ENCODE results near the gene FBXL22. TPM values are rescaled to one million over a fixed set of nuclear protein-coding genes. Genes with fewer than 3 reads are reported as not detected.
"Not testable (repeated sequence)": the region's sequence is repeated elsewhere in the genome, so short reads cannot be mapped to it uniquely, and the experiment has no call there.

FBXL22 gene
- total RNA-seq, 2 experiments from 2014 or later = 0.43 to 0.44 TPM

DNA sequence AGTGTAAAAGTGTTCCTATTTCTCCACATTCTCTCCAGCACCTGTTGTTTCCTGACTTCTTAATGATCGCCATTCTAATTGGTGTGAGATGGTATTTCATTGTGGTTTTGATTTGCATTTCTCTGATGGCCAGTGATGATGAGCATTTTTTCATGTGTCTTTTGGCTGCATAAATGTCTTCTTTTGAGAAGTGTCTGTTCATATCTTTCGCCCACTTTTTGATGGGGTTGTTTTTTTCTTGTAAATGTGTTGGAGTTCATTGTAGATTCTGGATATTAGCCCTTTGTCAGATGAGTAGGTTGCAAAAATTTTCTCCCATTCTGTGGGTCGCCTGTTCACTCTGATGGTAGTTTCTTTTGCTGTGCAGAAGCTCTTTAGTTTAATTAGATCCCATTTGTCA is 20.4 kb downstream of the FBXL22 start:
- DNase-seq; H3K9me3 Mint-ChIP-seq; H3K27ac Mint-ChIP-seq; intact Hi-C loops (cut with micrococcal nuclease); CTCF ChIA-PET; H3K4me1 Mint-ChIP-seq (ENCODE audit: low read depth); H3K27me3 Mint-ChIP-seq (ENCODE audit: low read depth); H3K4me3 Mint-ChIP-seq: not testable (repeated sequence)
- H3K36me3 Mint-ChIP-seq (ENCODE audit: low read depth) = peaks cover 25% of the 10 kb centered on the region

DNA sequence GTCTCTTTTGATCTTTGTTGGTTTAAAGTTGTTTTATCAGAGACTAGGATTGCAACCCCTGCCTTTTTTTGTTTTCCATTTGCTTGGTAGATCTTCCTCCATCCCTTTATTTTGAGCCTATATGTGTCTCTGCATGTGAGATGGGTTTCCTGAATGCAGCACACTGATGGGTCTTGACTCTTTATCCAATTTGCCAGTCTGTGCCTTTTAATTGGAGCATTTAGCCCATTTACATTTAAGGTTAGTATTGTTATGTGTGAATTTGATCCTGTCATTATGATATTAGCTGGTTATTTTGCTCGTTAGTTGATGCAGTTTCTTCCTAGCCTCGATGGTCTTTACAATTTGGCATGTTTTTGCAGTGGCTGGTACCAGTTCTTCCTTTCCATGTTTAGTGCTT is 23.6 kb downstream of the FBXL22 start:
- H3K9me3 Mint-ChIP-seq; intact Hi-C loops (cut with micrococcal nuclease); DNase-seq; H3K4me3 Mint-ChIP-seq; H3K27ac Mint-ChIP-seq; H3K27me3 Mint-ChIP-seq (ENCODE audit: low read depth); H3K4me1 Mint-ChIP-seq (ENCODE audit: low read depth); CTCF ChIA-PET: not testable (repeated sequence)
- H3K36me3 Mint-ChIP-seq (ENCODE audit: low read depth) = peaks cover 32% of the 10 kb centered on the region

DNA sequence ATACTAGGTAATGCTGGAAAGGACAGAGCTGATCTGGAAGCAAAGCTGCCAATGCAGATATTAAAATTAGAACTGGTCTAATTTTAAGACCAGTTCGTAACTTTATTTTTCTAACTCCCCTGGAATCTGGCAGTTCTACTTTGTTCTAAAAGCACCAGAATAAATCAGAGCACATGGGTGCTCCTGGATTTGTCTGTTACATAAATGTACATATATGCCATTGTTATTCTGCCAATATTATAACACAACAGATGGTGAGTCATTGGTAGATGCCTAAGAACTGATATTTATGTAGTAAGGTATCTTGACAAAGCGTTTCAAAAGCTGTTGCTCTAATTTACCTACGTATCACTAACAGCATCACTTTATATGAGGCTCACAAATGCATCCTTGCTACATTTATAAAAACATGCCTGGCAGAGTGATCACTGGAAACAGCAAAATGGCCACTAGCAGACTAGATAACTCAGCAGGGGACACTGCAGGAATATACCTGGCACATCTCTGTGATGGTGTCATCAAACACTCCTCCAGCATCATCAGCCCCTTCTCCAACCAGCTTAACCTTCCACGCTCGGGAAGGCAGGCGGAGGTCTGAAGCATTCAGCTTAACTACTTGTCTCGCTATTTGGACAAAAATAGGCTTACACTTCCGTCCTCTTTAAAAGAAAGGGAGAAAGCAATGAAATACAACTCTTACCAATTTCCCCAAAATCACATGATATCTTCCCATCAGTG is 26.2 kb downstream of the FBXL22 start:
- peak overlapping the region; percentile 31 for H3K27ac Mint-ChIP-seq
- H3K27me3 Mint-ChIP-seq (ENCODE audit: low read depth) = no peaks in the 10 kb centered on the region
- intact Hi-C loops (cut with micrococcal nuclease) = no loop called here
- peaks cover 33% of the 10 kb centered on the region for H3K36me3 Mint-ChIP-seq (ENCODE audit: low read depth)
- CTCF ChIA-PET = interaction anchor here (0.7 to 1.3 kb wide), 2 partner anchors 13 to 129 kb away, joined by 4 to 5 read pairs; no protein-coding TSS in a partner anchor
- peaks cover 2% of the 10 kb centered on the region for H3K9me3 Mint-ChIP-seq
- no peaks in the 10 kb centered on the region for H3K4me1 Mint-ChIP-seq (ENCODE audit: low read depth)
- no peak overlapping the region for H3K4me3 Mint-ChIP-seq
- DNase-seq = no peak

DNA sequence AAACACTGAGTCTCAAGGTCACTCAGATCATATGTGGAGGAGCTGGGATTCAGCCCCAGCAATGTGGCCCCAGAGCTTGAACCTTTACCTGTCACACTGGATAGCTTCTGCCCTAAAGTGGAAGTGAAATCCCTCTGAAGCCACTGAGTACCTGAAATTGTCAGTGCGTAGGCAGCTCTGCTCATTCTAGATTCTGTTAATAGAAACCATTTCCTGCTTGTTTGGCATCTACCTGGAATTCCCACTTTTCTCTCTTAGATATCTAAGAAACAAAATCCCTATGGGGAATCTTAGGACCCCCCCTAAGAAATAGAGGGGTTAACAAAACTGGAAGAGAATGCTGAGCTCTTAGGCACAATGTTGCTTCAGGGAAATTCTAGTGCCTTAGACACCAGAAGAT is 29.8 kb downstream of the FBXL22 start:
- Mint-ChIP-seq H3K4me1 (ENCODE audit: low read depth) (no peaks in the 10 kb centered on the region), H3K36me3 (ENCODE audit: low read depth) (peaks cover 31% of the 10 kb centered on the region), H3K4me3 (no peak overlapping the region), H3K27me3 (ENCODE audit: low read depth) (no peaks in the 10 kb centered on the region), H3K27ac (peak overlapping the region; percentile 24), H3K9me3 (no peaks in the 10 kb centered on the region)
- DNase-seq = no peak
- CTCF ChIA-PET = interaction anchor here (0.9 kb wide), 1 partner anchor 16 kb away, joined by 3 read pairs; no protein-coding TSS in a partner anchor
- intact Hi-C loops (cut with micrococcal nuclease) = no loop called here

DNA sequence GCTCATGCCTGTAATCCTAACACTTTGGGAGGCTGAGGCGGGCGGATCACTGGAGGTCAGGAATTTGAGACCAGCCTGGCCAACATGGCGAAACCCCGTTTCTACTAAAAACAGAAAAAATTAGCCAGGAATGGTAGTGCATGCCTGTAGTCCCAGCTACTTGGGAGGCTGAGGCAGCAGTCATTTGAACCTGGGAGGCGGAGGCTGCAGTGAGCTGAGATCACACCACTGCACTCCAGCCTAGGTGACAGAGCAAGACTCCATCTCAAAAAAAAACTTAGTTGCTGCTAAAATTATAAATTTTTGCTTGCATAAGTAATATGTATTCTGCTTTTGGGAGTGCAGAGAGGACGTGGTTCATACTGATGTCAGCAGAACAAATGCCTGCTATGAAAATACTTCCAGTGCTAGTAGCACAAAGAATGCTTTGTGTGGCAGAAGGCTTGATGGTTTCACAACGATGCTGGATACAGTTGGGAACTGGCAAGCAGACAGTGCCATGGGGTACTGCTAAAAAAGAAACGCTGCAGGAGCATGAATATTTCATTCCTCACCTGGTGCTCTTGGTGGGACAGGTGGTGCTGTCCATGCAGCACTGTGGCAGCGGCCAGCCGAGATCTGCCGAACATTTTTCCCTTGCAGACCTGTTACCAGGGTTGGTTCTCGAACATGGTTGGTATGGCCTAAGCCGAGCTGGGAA is 31.1 kb downstream of the FBXL22 start:
- intact Hi-C loops (cut with micrococcal nuclease) = no loop called here
- Mint-ChIP-seq H3K4me1 (ENCODE audit: low read depth) (no peaks in the 10 kb centered on the region), H3K4me3 (no peak overlapping the region), H3K27ac (no peak overlapping the region), H3K9me3 (no peaks in the 10 kb centered on the region), H3K36me3 (ENCODE audit: low read depth) (peaks cover 32% of the 10 kb centered on the region), H3K27me3 (ENCODE audit: low read depth) (no peaks in the 10 kb centered on the region)
- no peak for DNase-seq
- CTCF ChIA-PET = interaction anchor here (0.6 to 0.9 kb wide), 4 partner anchors 10 to 419 kb away, joined by 3 to 6 read pairs (median 3); no protein-coding TSS in a partner anchor

DNA sequence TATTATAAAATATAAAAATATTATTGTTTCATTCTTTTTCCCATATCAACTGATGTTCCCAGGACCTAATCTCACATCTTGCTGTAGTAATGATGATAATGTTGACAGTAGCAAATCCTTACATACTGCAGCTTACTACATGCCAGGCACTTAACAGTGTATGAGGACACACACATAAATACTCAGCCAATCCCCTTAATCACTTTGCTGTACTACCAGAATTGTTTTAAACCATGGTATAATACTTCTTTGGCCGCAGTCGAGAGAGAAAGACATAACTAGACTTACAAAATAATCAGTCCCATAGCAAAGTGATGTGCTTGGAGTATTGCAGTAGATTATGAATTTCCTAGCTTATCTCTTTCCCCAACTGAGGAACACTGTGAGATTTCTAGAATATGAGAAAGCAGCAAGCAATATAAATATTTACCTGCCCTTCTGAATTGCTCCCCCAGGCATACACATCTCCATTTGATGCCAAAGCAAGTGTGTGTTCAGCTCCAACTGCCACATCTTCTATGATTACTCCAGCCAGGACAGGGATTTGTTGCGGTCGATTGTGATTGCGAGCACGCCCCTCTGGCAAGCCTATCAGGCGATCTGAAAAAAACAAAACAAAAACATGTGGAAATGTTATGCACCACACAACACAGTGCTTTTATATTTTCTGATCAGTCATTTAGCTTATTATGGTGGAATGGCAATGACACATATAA is 33.0 kb downstream of the FBXL22 start:
- H3K27me3 Mint-ChIP-seq (ENCODE audit: low read depth) = no peaks in the 10 kb centered on the region
- CTCF ChIA-PET = interaction anchor here (0.7 to 1.0 kb wide), 4 partner anchors 10 to 122 kb away, joined by 3 to 5 read pairs (median 3); no protein-coding TSS in a partner anchor
- H3K4me1 Mint-ChIP-seq (ENCODE audit: low read depth) = no peaks in the 10 kb centered on the region
- DNase-seq = no peak
- no peaks in the 10 kb centered on the region for H3K9me3 Mint-ChIP-seq
- H3K36me3 Mint-ChIP-seq (ENCODE audit: low read depth) = peaks cover 30% of the 10 kb centered on the region
- intact Hi-C loops (cut with micrococcal nuclease) = no loop called here
- H3K4me3 Mint-ChIP-seq = no peak overlapping the region
- H3K27ac Mint-ChIP-seq = no peak overlapping the region

DNA sequence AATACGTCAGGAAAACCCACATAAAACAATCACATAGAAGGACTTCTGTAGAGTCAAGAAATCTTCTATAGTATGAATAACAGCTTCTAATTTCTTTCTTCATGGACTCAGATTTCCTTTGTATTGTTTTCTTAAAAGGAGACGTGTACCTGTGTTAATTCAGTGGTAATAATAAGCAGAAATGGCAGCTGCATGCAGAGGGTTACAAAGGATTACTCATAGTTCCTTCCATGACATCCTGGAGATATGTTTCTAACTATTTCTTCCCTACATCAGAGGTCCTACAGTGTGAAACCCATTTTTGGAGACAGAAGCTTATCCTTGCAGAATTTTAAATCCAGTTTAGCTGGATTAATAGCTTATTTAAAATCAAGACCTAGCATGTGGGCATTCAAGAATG is 36.1 kb downstream of the FBXL22 start:
- Mint-ChIP-seq H3K4me3 (no peak overlapping the region), H3K4me1 (ENCODE audit: low read depth) (peaks cover 9% of the 10 kb centered on the region), H3K27me3 (ENCODE audit: low read depth) (no peaks in the 10 kb centered on the region), H3K27ac (no peak overlapping the region), H3K36me3 (ENCODE audit: low read depth) (peaks cover 26% of the 10 kb centered on the region), H3K9me3 (no peaks in the 10 kb centered on the region)
- CTCF ChIA-PET = no interaction called here
- DNase-seq = no peak
- intact Hi-C loops (cut with micrococcal nuclease) = no loop called here

DNA sequence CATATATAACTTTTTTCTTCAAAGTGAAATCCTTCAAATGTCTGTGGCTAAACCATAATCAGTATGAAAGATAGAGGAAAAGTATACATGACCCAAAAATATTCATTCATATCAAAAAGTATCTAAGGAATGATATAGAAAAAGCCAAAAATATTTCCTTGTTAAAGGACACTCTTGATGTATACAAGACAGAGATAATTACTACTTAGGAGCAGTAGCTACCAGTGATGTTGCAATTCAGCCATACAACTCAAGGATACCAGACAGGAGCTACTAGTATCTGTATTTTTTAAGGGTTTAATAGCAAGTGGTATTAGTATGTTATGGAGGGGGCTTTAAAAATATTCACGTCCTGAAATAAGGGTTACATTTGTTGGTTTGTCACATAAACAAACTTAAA is 37.0 kb downstream of the FBXL22 start:
- intact Hi-C loops (cut with micrococcal nuclease) = no loop called here
- Mint-ChIP-seq H3K4me3 (no peak overlapping the region), H3K27ac (no peak overlapping the region), H3K9me3 (no peaks in the 10 kb centered on the region), H3K27me3 (ENCODE audit: low read depth) (no peaks in the 10 kb centered on the region), H3K36me3 (ENCODE audit: low read depth) (peaks cover 28% of the 10 kb centered on the region), H3K4me1 (ENCODE audit: low read depth) (peaks cover 15% of the 10 kb centered on the region)
- no peak for DNase-seq
- CTCF ChIA-PET = no interaction called here

DNA sequence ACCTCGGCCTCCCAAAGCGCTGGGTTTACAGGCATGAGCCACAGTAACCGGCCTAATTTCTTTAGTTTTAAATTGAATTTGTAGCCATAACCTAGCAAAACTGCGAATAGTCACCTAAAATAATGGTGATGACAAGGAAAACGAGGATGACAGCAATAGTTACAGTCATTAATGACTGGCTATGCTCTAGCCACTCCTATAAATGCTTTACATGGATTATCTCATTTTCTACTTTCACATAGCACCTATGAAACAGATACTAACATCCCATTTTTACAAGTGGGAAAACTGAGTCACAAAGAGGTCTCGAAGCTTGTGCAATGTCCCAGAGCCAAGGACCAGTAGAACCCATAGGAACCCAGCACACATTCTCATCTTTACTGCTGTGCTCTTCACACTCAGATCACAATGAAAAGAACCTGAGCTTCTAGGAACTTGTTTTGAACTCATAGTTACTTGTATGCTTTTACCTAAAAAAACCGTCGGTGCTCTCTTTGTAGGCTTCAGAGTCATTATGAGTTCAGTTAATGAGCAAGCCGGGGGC is 39.4 kb downstream of the FBXL22 start:
- Mint-ChIP-seq H3K4me3 (no peak overlapping the region), H3K36me3 (ENCODE audit: low read depth) (peaks cover 15% of the 10 kb centered on the region), H3K4me1 (ENCODE audit: low read depth) (peaks cover 15% of the 10 kb centered on the region), H3K27me3 (ENCODE audit: low read depth) (no peaks in the 10 kb centered on the region), H3K27ac (peak overlapping the region; percentile 10), H3K9me3 (no peaks in the 10 kb centered on the region)
- intact Hi-C loops (cut with micrococcal nuclease) = no loop called here
- DNase-seq = no peak
- CTCF ChIA-PET = interaction anchor here (1.7 kb wide), 1 partner anchor 26 kb away, joined by 6 read pairs; no protein-coding TSS in a partner anchor

DNA sequence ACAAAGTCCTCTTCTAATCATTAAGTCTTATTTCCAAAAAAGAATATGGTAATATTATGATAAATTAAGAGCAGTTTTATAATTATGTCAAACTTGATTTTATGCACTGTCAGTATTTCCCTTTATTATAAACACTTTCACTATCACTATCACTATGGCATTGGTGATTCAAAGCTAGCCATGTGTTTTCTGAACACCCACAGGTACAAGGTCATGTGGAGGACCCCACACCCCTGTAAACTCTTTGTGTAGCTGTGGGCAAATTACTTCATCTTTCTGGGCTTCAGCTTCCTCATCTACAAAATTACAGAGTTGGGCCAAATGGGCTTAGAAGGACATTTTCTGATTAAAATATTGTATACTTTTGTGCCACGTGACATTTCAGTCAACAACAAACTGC is 41.7 kb downstream of the FBXL22 start:
- CTCF ChIA-PET = interaction anchor here (1.9 kb wide), 1 partner anchor 29 kb away, joined by 5 read pairs; no protein-coding TSS in a partner anchor
- peaks cover 15% of the 10 kb centered on the region for H3K4me1 Mint-ChIP-seq (ENCODE audit: low read depth)
- no peak overlapping the region for H3K27ac Mint-ChIP-seq
- no peaks in the 10 kb centered on the region for H3K9me3 Mint-ChIP-seq
- no peaks in the 10 kb centered on the region for H3K27me3 Mint-ChIP-seq (ENCODE audit: low read depth)
- no peak overlapping the region for H3K4me3 Mint-ChIP-seq
- intact Hi-C loops (cut with micrococcal nuclease) = no loop called here
- DNase-seq = no peak
- peaks cover 11% of the 10 kb centered on the region for H3K36me3 Mint-ChIP-seq (ENCODE audit: low read depth)

DNA sequence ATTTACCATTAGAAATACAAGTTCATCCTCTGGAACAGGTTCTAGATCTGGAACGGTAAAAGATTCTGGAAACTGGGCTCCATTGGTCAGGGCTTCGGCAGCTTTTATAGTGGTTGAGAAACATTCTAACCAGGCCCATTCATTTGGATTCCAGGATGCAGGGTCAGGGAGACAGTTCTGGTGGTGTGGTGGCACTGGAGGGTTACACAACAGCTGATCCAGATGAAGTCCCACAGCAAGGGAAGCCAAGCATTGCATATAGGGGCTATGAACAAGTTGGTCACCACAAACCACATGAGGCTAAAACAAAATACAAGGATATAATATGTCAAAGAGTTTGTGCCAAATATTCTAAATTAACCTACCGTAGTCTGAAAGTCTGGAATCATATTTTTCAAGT is 43.0 kb downstream of the FBXL22 start:
- H3K36me3 Mint-ChIP-seq (ENCODE audit: low read depth) = peaks cover 12% of the 10 kb centered on the region
- no peak overlapping the region for H3K4me3 Mint-ChIP-seq
- H3K9me3 Mint-ChIP-seq = no peaks in the 10 kb centered on the region
- no peaks in the 10 kb centered on the region for H3K27me3 Mint-ChIP-seq (ENCODE audit: low read depth)
- peaks cover 15% of the 10 kb centered on the region for H3K4me1 Mint-ChIP-seq (ENCODE audit: low read depth)
- no peak overlapping the region for H3K27ac Mint-ChIP-seq
- intact Hi-C loops (cut with micrococcal nuclease) = no loop called here
- no peak for DNase-seq
- CTCF ChIA-PET = interaction anchor here (0.6 to 1.9 kb wide), 3 partner anchors 10 to 90 kb away, joined by 3 to 5 read pairs (median 5); no protein-coding TSS in a partner anchor

All from activated naive CD4-positive, alpha-beta T cell treated with anti-CD3 and anti-CD28 coated beads for 36 hours (primary cell).